PC-3 (cell line): ENCODE data around the gene PRICKLE1. TPM values are rescaled to one million over a fixed set of nuclear protein-coding genes. Genes with fewer than 3 reads are reported as not detected.

Experiments used
- ATAC-seq: fragments of 200-7000 bp; cut with Tn5 transposase; 2 replicates; pipeline ENCODE4 v1.9.1; 2020; ENCODE audit warnings: mild to moderate bottlenecking, moderate library complexity
- BruUV-seq: library from RNA; stranded (reverse); fragments of 400-500 nt; replicated peaks from 2 replicates; lab custom pipeline; 2021; lab: Mats Ljungman, UMichigan
- CTCF ChIA-PET: fragments of 300-600 bp; sonication (Branson Sonifier 250); formaldehyde crosslinking; loops from one replicate; lab custom pipeline; 2022; ENCODE audit warnings: antibody characterized with exemption; lab: Charles Lee
- POLR2A ChIA-PET: fragments of 300-600 bp; sonication (Branson Sonifier 250); formaldehyde crosslinking; loops from one replicate; lab custom pipeline; 2022; ENCODE audit warnings: antibody characterized with exemption; ENCODE audit not compliant: unreplicated experiment; lab: Charles Lee
- DNase-seq: peaks from one replicate; pipeline ENCODE4 v3.0.0-alpha.2; 2015
- H2AFZ ChIP-seq: fragments of 300-600 bp; sonication (generic); 2 replicates; pipeline ENCODE4 v1.6.0; 2016; ENCODE audit warnings: antibody characterized with exemption, low read length
- H3F3A ChIP-seq: fragments of 300-600 bp; sonication (generic); one replicate; pipeline ENCODE4 v1.6.0; 2017; ENCODE audit warnings: antibody characterized with exemption, low read length, control low read depth, mild to moderate bottlenecking; ENCODE audit not compliant: unreplicated experiment
- H3K27ac ChIP-seq: fragments of 300-600 bp; sonication (generic); 2 replicates; pipeline ENCODE4 v1.5.1; 2016; ENCODE audit warnings: mild to moderate bottlenecking, low read length
- H3K27me3 ChIP-seq: fragments of 300-600 bp; sonication (generic); 2 replicates; pipeline ENCODE4 v1.6.1; 2016; ENCODE audit warnings: low read length, mixed read lengths
- H3K36me3 ChIP-seq: fragments of 300-600 bp; sonication (generic); 2 replicates; pipeline ENCODE4 v1.6.1; 2016; ENCODE audit warnings: low read depth, mixed run types, low read length, mixed read lengths
- H3K4me1 ChIP-seq: fragments of 300-600 bp; sonication (generic); 2 replicates; pipeline ENCODE4 v1.5.1; 2016; ENCODE audit warnings: low read length; ENCODE audit not compliant: insufficient read depth
- H3K4me2 ChIP-seq: fragments of 300-600 bp; sonication (generic); 2 replicates; pipeline ENCODE4 v1.6.0; 2016; ENCODE audit warnings: low read length
- H3K4me3 ChIP-seq: fragments of 300-600 bp; sonication (generic); 2 replicates; pipeline ENCODE4 v1.5.1; 2016; ENCODE audit warnings: mild to moderate bottlenecking, low read length, mixed read lengths
- H3K79me2 ChIP-seq: fragments of 300-600 bp; sonication (generic); 2 replicates; pipeline ENCODE4 v1.6.1; 2017; ENCODE audit warnings: low read length, mixed read lengths
- H3K9ac ChIP-seq: fragments of 300-600 bp; sonication (generic); 2 replicates; pipeline ENCODE4 v1.6.0; 2016; ENCODE audit warnings: mild to moderate bottlenecking, low read length
- H3K9me2 ChIP-seq: fragments of 300-600 bp; sonication (generic); replicated peaks from 2 replicates; pipeline ENCODE4 v1.6.1; 2016; ENCODE audit warnings: mixed run types, low read length, mixed read lengths
- H3K9me3 ChIP-seq: fragments of 300-600 bp; sonication (generic); 2 replicates; pipeline ENCODE4 v1.6.1; 2016; ENCODE audit warnings: low read length, mixed read lengths
- H4K20me1 ChIP-seq: fragments of 300-600 bp; sonication (generic); 2 replicates; pipeline ENCODE4 v1.6.1; 2016; ENCODE audit warnings: low read length, mixed read lengths
- CTCF ChIP-seq: fragments of 300-600 bp; sonication (generic); conservative IDR thresholded peaks from 2 replicates; pipeline ENCODE4 v1.5.1; 2017; ENCODE audit warnings: antibody characterized with exemption, low read depth, mild to moderate bottlenecking, low read length
- EZH2 ChIP-seq: fragments of 300-600 bp; sonication (generic); IDR thresholded peaks from one replicate; pipeline ENCODE4 v1.6.1; 2017; ENCODE audit warnings: antibody characterized with exemption, mild to moderate bottlenecking, low read length; ENCODE audit not compliant: unreplicated experiment
- EZH2phosphoT487 ChIP-seq: fragments of 300-600 bp; sonication (generic); IDR thresholded peaks from 2 replicates; pipeline ENCODE4 v1.6.1; 2018; ENCODE audit warnings: mild to moderate bottlenecking, antibody characterized with exemption, low read length, borderline replicate concordance
- intact Hi-C: fragments of 100-400 bp; cut with micrococcal nuclease; formaldehyde crosslinking; loops from 2 replicates; pipeline ENCODE4 v1.9.0; 2023
- total RNA-seq: library from RNA; depleted of rRNA; stranded (reverse); fragments of >200 nt; gene quantifications from 2 replicates; pipeline ENCODE4 v1.2.3, GENCODE V29; 2014

The PRICKLE1 gene
- total RNA-seq, 1 experiment from 2014 or later = 17.2 TPM

- no TSS peak for BruUV-seq
- Histone ChIP-seq H3F3A (no peaks in the 10 kb centered on the region), H3K27me3 (no peaks in the 10 kb centered on the region), H3K4me3 (no peak overlapping the region), H4K20me1 (no peaks in the 10 kb centered on the region), H2AFZ (no peak overlapping the region), H3K79me2 (peaks cover 11% of the 10 kb centered on the region; the same call in 1 of the 2 replicates), H3K9me2 (no peaks in the 10 kb centered on the region), H3K27ac (no peak overlapping the region), H3K9me3 (no peaks in the 10 kb centered on the region), H3K36me3 (no peaks in the 10 kb centered on the region), H3K4me1 (0 out of 2 replicates have a peak, but pooled peaks cover 11% of the 10 kb centered on the region), H3K4me2 (no peak overlapping the region), H3K9ac (no peak overlapping the region)
- ATAC-seq (no peak), DNase-seq (no peak)
- intact Hi-C loops = no loop called here
- no peak for TF ChIP-seq EZH2
- no peak for TF ChIP-seq CTCF
- TF ChIP-seq EZH2phosphoT487 = no peak
- POLR2A ChIA-PET = no interaction called here
- CTCF ChIA-PET = no interaction called here
These were observed 31.9 kb downstream of the PRICKLE1 start for GRCh38 chr12:42557586-42558172.

GRCh38 chr12:42556917-42557316 is 32.6 kb downstream of the PRICKLE1 start:
- intact Hi-C loops = no loop called here
- H3K9me2 ChIP-seq = no peaks in the 10 kb centered on the region
- POLR2A ChIA-PET = no interaction called here
- TF ChIP-seq CTCF (no peak), EZH2 (no peak), EZH2phosphoT487 (no peak)
- no TSS peak for BruUV-seq
- DNase-seq (no peak), ATAC-seq (no peak)
- no peak overlapping the region for H3K9ac ChIP-seq
- H3F3A ChIP-seq = no peaks in the 10 kb centered on the region
- peaks cover 11% of the 10 kb centered on the region; the same call in 1 of the 2 replicates for H3K79me2 ChIP-seq
- H4K20me1 ChIP-seq = no peaks in the 10 kb centered on the region
- H3K4me3 ChIP-seq = no peak overlapping the region
- no peak overlapping the region for H3K4me2 ChIP-seq
- no peaks in the 10 kb centered on the region for H3K9me3 ChIP-seq
- no peaks in the 10 kb centered on the region for H3K27me3 ChIP-seq
- CTCF ChIA-PET = no interaction called here
- H3K36me3 ChIP-seq = no peaks in the 10 kb centered on the region
- H3K27ac ChIP-seq = no peak overlapping the region
- 0 out of 2 replicates have a peak, but pooled peaks cover 9% of the 10 kb centered on the region for H3K4me1 ChIP-seq
- H2AFZ ChIP-seq = no peak overlapping the region

GRCh38 chr12:42552822-42553221 is 36.7 kb downstream of the PRICKLE1 start:
- no peak for TF ChIP-seq EZH2phosphoT487
- TF ChIP-seq EZH2 = no peak
- no peak for TF ChIP-seq CTCF
- intact Hi-C loops = no loop called here
- H3F3A ChIP-seq = no peaks in the 10 kb centered on the region
- H3K27me3 ChIP-seq = no peaks in the 10 kb centered on the region
- no peaks in the 10 kb centered on the region for H3K9me2 ChIP-seq
- peaks cover 6% of the 10 kb centered on the region; the same call in 1 of the 2 replicates for H3K79me2 ChIP-seq
- ATAC-seq (no peak), DNase-seq (no peak)
- CTCF ChIA-PET = no interaction called here
- no peak overlapping the region for H3K27ac ChIP-seq
- no peak overlapping the region for H3K4me3 ChIP-seq
- BruUV-seq = no TSS peak
- H4K20me1 ChIP-seq = no peaks in the 10 kb centered on the region
- POLR2A ChIA-PET = no interaction called here
- H3K9me3 ChIP-seq = no peaks in the 10 kb centered on the region
- no peak overlapping the region for H2AFZ ChIP-seq
- no peaks in the 10 kb centered on the region for H3K36me3 ChIP-seq
- H3K9ac ChIP-seq = no peak overlapping the region
- no peaks in the 10 kb centered on the region for H3K4me1 ChIP-seq
- H3K4me2 ChIP-seq = no peak overlapping the region
